GM19023 (cell line): ENCODE data around the gene ATG9A.

ENCODE experiments used
- ATAC-seq: cut with Tn5 transposase; IDR thresholded peaks from one replicate; pipeline ENCODE4 v1.9.1; 2021; ENCODE audit warnings: mild to moderate bottlenecking, moderate library complexity; ENCODE audit not compliant: unreplicated experiment

ATG9A gene

GRCh38 chr2:219252900-219253752, 23.7 kb upstream of the ATG9A start, which contains the start of gene TUBA4B:
TSS of gene TUBA4B (plus strand) at chr2:219253243. CDS start at chr2:219253408, 165 bp downstream.
- peak; percentile 14 for ATAC-seq

- no peak for ATAC-seq
Observed at GRCh38 chr2:219252570-219252899, 23.1 kb upstream of the ATG9A start.

GRCh38 chr2:219252084-219252483, 22.6 kb upstream of the ATG9A start:
- no peak for ATAC-seq

GRCh38 chr2:219251656-219252055, 22.2 kb upstream of the ATG9A start:
- ATAC-seq, result no peak

- no peak for ATAC-seq
Observed at GRCh38 chr2:219250049-219250781, 20.8 kb upstream of the ATG9A start.

GRCh38 chr2:219249203-219249980, 20.0 kb upstream of the ATG9A start:
- peak; percentile 34 for ATAC-seq

GRCh38 chr2:219248845-219249202, 19.4 kb upstream of the ATG9A start:
- ATAC-seq, result no peak

GRCh38 chr2:219247678-219248642, 18.5 kb upstream of the ATG9A start:
- ATAC-seq, result no peak

GRCh38 chr2:219246559-219246958, 17.1 kb upstream of the ATG9A start:
- no peak for ATAC-seq

- no peak for ATAC-seq
Observed at GRCh38 chr2:219245899-219246230, 16.4 kb upstream of the ATG9A start.

GRCh38 chr2:219245148-219245898, 15.9 kb upstream of the ATG9A start, which contains the start of the genes GLB1L and STK16:
TSS of gene GLB1L (minus strand) at chr2:219245444. CDS start at chr2:219243573, 1,871 bp downstream.
TSS of gene STK16 (plus strand) at chr2:219245479. CDS start at chr2:219246000, 521 bp downstream.
- peak; percentile 73 for ATAC-seq

- ATAC-seq, result no peak
Observed at GRCh38 chr2:219244789-219245147, 15.3 kb upstream of the ATG9A start.

- ATAC-seq, result no peak
Observed at GRCh38 chr2:219243291-219243761, 13.9 kb upstream of the ATG9A start.

GRCh38 chr2:219234331-219234730, 4.9 kb upstream of the ATG9A start:
- ATAC-seq, result no peak

GRCh38 chr2:219230059-219230540, 664 bp upstream of the ATG9A start:
- ATAC-seq, result no peak

- ATAC-seq, result peak; percentile 22
Observed at GRCh38 chr2:219228911-219229304, 528 bp downstream of the ATG9A start.

GRCh38 chr2:219228041-219228910, 1.2 kb downstream of the ATG9A start:
- no peak for ATAC-seq

- ATAC-seq, result no peak
Observed at GRCh38 chr2:219225350-219225749, 4.1 kb downstream of the ATG9A start.
